Neural cell (in vitro differentiated cells): Measurements from ENCODE around the gene UBASH3A. TPM values are rescaled to one million over a fixed set of nuclear protein-coding genes. Genes with fewer than 3 reads are reported as not detected.

Experiments
- H2AFZ ChIP-seq: fragments of 200-600, 300-800 bp; sonication (generic), shearing (Covaris generic); 2 replicates; pipeline ENCODE4 v1.6.0; 2014; ENCODE audit warnings: low read depth, mild to moderate bottlenecking, antibody characterized with exemption, low read length, moderate library complexity
- H3F3A ChIP-seq: fragments of 200-600 bp; shearing (Covaris generic); 2 replicates; pipeline ENCODE4 v1.6.1; 2016; ENCODE audit warnings: mild to moderate bottlenecking, moderate library complexity, mixed read lengths, antibody characterized with exemption, low read length; ENCODE audit not compliant: insufficient read depth, poor library complexity, severe bottlenecking
- H3K27ac ChIP-seq: fragments of 200-600, 300-800 bp; sonication (generic), shearing (Covaris generic); 2 replicates; pipeline ENCODE4 v1.5.1; 2014; ENCODE audit warnings: mild to moderate bottlenecking, low read length, moderate library complexity
- H3K27me3 ChIP-seq: fragments of 300-800, 200-600 bp; sonication (generic), shearing (Covaris generic); 2 replicates; pipeline ENCODE4 v1.6.0; 2014; ENCODE audit warnings: mild to moderate bottlenecking, low read depth, low read length, moderate library complexity; ENCODE audit not compliant: insufficient read depth
- H3K36me3 ChIP-seq: fragments of 300-800, 200-600 bp; sonication (generic), shearing (Covaris generic); 2 replicates; pipeline ENCODE4 v1.5.1; 2014; ENCODE audit warnings: mild to moderate bottlenecking, antibody characterized with exemption, low read length, moderate library complexity; ENCODE audit not compliant: insufficient read depth
- H3K4me2 ChIP-seq: fragments of 300-800, 200-600 bp; sonication (generic), shearing (Covaris generic); 2 replicates; pipeline ENCODE4 v1.6.0; 2014; ENCODE audit warnings: mild to moderate bottlenecking, low read length
- H3K4me3 ChIP-seq: fragments of 300-800, 200-600 bp; sonication (generic), shearing (Covaris generic); 2 replicates; pipeline ENCODE4 v1.5.1; 2014; ENCODE audit warnings: mild to moderate bottlenecking, low read length, moderate library complexity
- H3K79me2 ChIP-seq: fragments of 200-600 bp; shearing (Covaris generic); replicated peaks from 2 replicates; pipeline ENCODE4 v1.6.0; 2014; ENCODE audit warnings: mild to moderate bottlenecking, low read length, moderate library complexity; ENCODE audit not compliant: insufficient read depth
- H3K9ac ChIP-seq: fragments of 300-800, 200-600 bp; sonication (generic), shearing (Covaris generic); 2 replicates; pipeline ENCODE4 v1.6.1; 2016; ENCODE audit warnings: mild to moderate bottlenecking, low read length, mixed read lengths
- H3K9me2 ChIP-seq: fragments of 200-600 bp; shearing (Covaris generic); 2 replicates; pipeline ENCODE4 v1.6.1; 2016; ENCODE audit warnings: mild to moderate bottlenecking, low read length, mixed read lengths; ENCODE audit not compliant: insufficient read depth
- H3K9me3 ChIP-seq: fragments of 200-600, 300-800 bp; sonication (generic), shearing (Covaris generic); 2 replicates; pipeline ENCODE4 v1.6.1; 2016; ENCODE audit warnings: mild to moderate bottlenecking, mixed run types, low read length, moderate library complexity, mixed read lengths
- H4K20me1 ChIP-seq: fragments of 200-600 bp; shearing (Covaris generic); 2 replicates; pipeline ENCODE4 v1.6.1; 2016; ENCODE audit warnings: mild to moderate bottlenecking, mixed run types; ENCODE audit not compliant: insufficient read depth
- CTCF ChIP-seq: fragments of 450-650 bp; IDR thresholded peaks from 2 replicates; pipeline ENCODE4 v1.5.1; 2014; ENCODE audit warnings: antibody characterized with exemption, mild to moderate bottlenecking, moderate library complexity; ENCODE audit not compliant: poor library complexity, severe bottlenecking
- EP300 ChIP-seq: fragments of 450-650 bp; conservative IDR thresholded peaks from 2 replicates; pipeline ENCODE4 v1.6.1; 2014; ENCODE audit warnings: antibody characterized with exemption, mild to moderate bottlenecking, moderate library complexity; ENCODE audit not compliant: poor library complexity, severe bottlenecking
- EZH2 ChIP-seq: fragments of 200-600, 300-800 bp; shearing (Covaris generic), sonication (generic); IDR thresholded peaks from 2 replicates; pipeline ENCODE4 v1.6.1; 2014; ENCODE audit warnings: antibody characterized with exemption, low read length, borderline replicate concordance, mild to moderate bottlenecking; ENCODE audit not compliant: insufficient read depth, poor library complexity, severe bottlenecking
- MXI1 ChIP-seq: fragments of 450-650 bp; conservative IDR thresholded peaks from 2 replicates; pipeline ENCODE4 v1.6.1; 2014; ENCODE audit warnings: antibody characterized with exemption, mild to moderate bottlenecking; ENCODE audit not compliant: poor library complexity, severe bottlenecking
- POLR2AphosphoS5 ChIP-seq: IDR thresholded peaks from 2 replicates; pipeline ENCODE4 v1.6.1; 2012
- RAD21 ChIP-seq: fragments of 450-650 bp; conservative IDR thresholded peaks from 2 replicates; pipeline ENCODE4 v1.6.1; 2014; ENCODE audit warnings: antibody characterized with exemption, mild to moderate bottlenecking, moderate library complexity
- REST ChIP-seq: IDR thresholded peaks from 2 replicates; pipeline ENCODE4 v1.6.1; 2012; ENCODE audit warnings: borderline replicate concordance
- SMC3 ChIP-seq: fragments of 450-650 bp; conservative IDR thresholded peaks from 2 replicates; pipeline ENCODE4 v1.6.1; 2014; ENCODE audit warnings: antibody characterized with exemption, mild to moderate bottlenecking, moderate library complexity; ENCODE audit not compliant: poor library complexity
- TAF1 ChIP-seq: IDR thresholded peaks from 2 replicates; pipeline ENCODE4 v1.6.1; 2012; ENCODE audit warnings: low read depth
- polyA plus RNA-seq: library from polyadenylated mRNA; depleted of rRNA; stranded (reverse); fragments of >200 nt; gene quantifications from 2 replicates; pipeline ENCODE4 v1.2.3, GENCODE V29; 2014

Gene UBASH3A
- polyA plus RNA-seq, 1 donor from 2014 or later, result not detected

- Histone ChIP-seq H3F3A (no peaks in the 10 kb centered on the region), H3K79me2 (no peaks in the 10 kb centered on the region), H3K4me2 (no peak overlapping the region), H3K4me3 (no peak overlapping the region), H4K20me1 (no peaks in the 10 kb centered on the region), H3K27ac (no peak overlapping the region), H3K9me3 (no peaks in the 10 kb centered on the region), H3K36me3 (no peaks in the 10 kb centered on the region), H3K9ac (no peak overlapping the region), H3K27me3 (no peaks in the 10 kb centered on the region), H2AFZ (no peak overlapping the region), H3K9me2 (no peaks in the 10 kb centered on the region)
- no peak for TF ChIP-seq TAF1
- no peak for TF ChIP-seq SMC3
- no peak for TF ChIP-seq POLR2AphosphoS5
- no peak for TF ChIP-seq RAD21
- no peak for TF ChIP-seq REST
- TF ChIP-seq EP300, result no peak
- TF ChIP-seq MXI1, result no peak
- TF ChIP-seq EZH2, result no peak
- TF ChIP-seq CTCF, result no peak
Measured at GRCh38 chr21:42414066-42414465, 10.4 kb downstream of the UBASH3A start.

- H4K20me1 ChIP-seq, result no peaks in the 10 kb centered on the region
- no peaks in the 10 kb centered on the region for H3K36me3 ChIP-seq
- no peak overlapping the region for H3K9ac ChIP-seq
- no peak overlapping the region for H3K4me2 ChIP-seq
- no peak overlapping the region for H3K27ac ChIP-seq
- no peaks in the 10 kb centered on the region for H3K27me3 ChIP-seq
- no peaks in the 10 kb centered on the region for H3K9me2 ChIP-seq
- no peaks in the 10 kb centered on the region for H3F3A ChIP-seq
- no peaks in the 10 kb centered on the region for H3K9me3 ChIP-seq
- H3K79me2 ChIP-seq, result no peaks in the 10 kb centered on the region
- TF ChIP-seq POLR2AphosphoS5, result no peak
- no peak for TF ChIP-seq REST
- no peak for TF ChIP-seq EP300
- TF ChIP-seq TAF1, result no peak
- TF ChIP-seq SMC3, result no peak
- TF ChIP-seq CTCF, result no peak
- no peak for TF ChIP-seq RAD21
- TF ChIP-seq EZH2, result no peak
- TF ChIP-seq MXI1, result no peak
- H3K4me3 ChIP-seq, result no peak overlapping the region
- H2AFZ ChIP-seq, result no peak overlapping the region
Measured at GRCh38 chr21:42414553-42414927, 10.8 kb downstream of the UBASH3A start.
